Measurements from ENCODE around the gene TUBG2.

Gene TUBG2

GRCh38 chr17:42677921-42678781 is 19.1 kb downstream of the TUBG2 start:
- H3K4me3 ChIP-seq (ENCODE audit: low read depth, low read length): peak overlapping the region; percentile 58
- in situ Hi-C loops (cut with HindIII; ENCODE audit: low sequenced_read_pairs): no loop called here
- DNase-seq (ENCODE audit: low read depth, low spot score): peak; percentile 87

GRCh38 chr17:42678951-42679491 is 19.9 kb downstream of the TUBG2 start:
- no peak overlapping the region for H3K4me3 ChIP-seq (ENCODE audit: low read depth, low read length)
- TF ChIP-seq, protein P1, sequence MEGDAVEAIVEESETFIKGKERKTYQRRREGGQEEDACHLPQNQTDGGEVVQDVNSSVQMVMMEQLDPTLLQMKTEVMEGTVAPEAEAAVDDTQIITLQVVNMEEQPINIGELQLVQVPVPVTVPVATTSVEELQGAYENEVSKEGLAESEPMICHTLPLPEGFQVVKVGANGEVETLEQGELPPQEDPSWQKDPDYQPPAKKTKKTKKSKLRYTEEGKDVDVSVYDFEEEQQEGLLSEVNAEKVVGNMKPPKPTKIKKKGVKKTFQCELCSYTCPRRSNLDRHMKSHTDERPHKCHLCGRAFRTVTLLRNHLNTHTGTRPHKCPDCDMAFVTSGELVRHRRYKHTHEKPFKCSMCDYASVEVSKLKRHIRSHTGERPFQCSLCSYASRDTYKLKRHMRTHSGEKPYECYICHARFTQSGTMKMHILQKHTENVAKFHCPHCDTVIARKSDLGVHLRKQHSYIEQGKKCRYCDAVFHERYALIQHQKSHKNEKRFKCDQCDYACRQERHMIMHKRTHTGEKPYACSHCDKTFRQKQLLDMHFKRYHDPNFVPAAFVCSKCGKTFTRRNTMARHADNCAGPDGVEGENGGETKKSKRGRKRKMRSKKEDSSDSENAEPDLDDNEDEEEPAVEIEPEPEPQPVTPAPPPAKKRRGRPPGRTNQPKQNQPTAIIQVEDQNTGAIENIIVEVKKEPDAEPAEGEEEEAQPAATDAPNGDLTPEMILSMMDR (IDR thresholded peaks at IDR 0.05; ENCODE audit: low read depth, low read length): no peak
- peak; percentile 53 for DNase-seq (ENCODE audit: low read depth, low spot score)
- in situ Hi-C loops (cut with HindIII; ENCODE audit: low sequenced_read_pairs): no loop called here

More at GRCh38 chr17:42677921-42678781, 19.1 kb downstream of the TUBG2 start:
- TF ChIP-seq, protein P1 (IDR thresholded peaks at IDR 0.05; ENCODE audit: low read depth, low read length): no peak

DNA sequence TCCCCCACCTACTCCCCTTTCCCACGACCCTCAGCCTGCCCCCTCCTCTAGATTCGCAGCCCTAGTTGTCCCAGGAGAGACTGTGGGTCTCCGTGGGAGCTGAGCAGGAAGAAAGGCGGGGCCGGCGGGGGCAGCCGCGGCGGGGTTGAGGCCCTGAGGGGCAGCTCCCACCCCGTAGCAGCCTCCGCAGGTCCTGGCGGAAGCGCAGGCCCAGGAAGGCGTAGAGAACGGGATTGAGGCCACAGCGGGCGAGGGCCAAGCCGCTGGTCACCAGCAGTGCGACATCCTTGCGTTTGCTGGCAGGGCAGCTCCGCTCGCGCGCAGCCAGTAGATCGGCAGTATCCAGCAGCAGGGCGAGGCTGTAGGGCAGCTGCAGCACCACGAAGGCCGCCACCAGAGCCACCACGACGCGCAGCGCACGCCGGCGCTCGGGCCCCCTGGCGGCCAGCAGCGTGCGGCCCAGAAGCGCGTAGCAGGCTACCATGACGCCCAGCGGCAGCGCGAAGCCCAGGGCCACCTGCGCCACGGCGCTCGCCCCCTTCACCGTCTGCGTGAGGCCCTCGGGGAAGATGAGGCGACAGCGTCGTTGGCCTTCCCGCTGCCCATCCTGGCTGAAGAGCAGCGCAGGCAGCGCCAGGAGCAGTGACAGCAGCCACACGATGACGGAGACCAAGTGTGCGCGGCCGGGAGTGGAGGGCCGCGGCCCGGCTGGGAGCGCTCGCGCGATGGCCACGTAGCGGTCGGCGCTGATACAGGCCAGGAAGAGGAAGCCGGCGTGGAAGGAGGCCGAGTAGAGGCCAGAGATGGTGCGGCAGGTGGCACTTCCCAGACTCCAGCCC is 20.6 kb downstream of the TUBG2 start:
- TF ChIP-seq, protein P1 (IDR thresholded peaks at IDR 0.05; ENCODE audit: low read depth, low read length): peak; percentile 69
- no peak overlapping the region for H3K4me3 ChIP-seq (ENCODE audit: low read depth, low read length)
- peak; percentile 73 for DNase-seq (ENCODE audit: low read depth, low spot score)
- in situ Hi-C loops (cut with HindIII; ENCODE audit: low sequenced_read_pairs): no loop called here

- TF ChIP-seq, protein P1 (IDR thresholded peaks at IDR 0.05; ENCODE audit: low read depth, low read length): no peak
- no peak overlapping the region for H3K4me3 ChIP-seq (ENCODE audit: low read depth, low read length)
- no peak for DNase-seq (ENCODE audit: low read depth, low spot score)
- in situ Hi-C loops (cut with HindIII; ENCODE audit: low sequenced_read_pairs): no loop called here
Measured at GRCh38 chr17:42680331-42680808, 21.3 kb downstream of the TUBG2 start.

DNA sequence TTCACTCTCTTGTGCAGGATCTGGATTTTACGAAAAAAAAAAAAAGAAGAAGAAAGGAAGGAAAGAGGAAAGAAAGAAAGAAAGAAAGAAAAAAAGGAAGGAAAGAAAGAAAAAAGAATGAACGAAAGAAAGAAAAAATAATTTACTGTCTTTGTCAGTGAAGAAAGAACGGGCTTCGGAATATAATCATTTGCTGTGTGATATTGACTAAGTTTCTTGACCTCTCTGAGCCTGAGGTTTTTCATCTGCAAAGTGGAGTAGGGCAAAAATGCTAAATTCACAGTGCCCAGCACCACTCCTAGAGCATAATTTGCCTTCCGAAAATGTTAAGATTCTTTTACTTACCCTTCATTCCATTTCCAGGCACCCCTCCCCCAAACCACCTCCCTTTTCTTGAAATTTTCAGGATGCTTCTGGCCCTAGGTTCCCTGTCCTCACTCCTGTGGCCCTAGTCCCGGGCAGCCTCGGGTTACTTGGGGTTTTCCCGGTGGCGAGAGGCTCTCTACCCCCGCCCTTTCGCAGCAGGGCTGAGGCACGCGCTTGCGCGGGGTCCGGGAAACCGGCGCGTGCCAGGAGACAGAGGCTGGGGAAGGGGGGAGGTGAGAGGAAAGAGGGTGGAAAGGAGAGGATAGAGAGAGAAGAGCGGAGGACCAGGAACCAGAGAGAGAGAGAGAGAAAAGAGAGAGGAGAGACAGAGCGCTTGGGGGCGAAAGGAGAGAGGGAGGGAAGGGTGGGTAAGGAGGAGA is 23.1 kb downstream of the TUBG2 start, which contains the start of gene CNTNAP1:
Gene CNTNAP1, plus strand, starts transcription at position 556 of the 746 bp plus-strand sequence. CDS start 299 bp downstream, outside the sequence.
- peak; percentile 80 for DNase-seq (ENCODE audit: low read depth, low spot score)
- H3K4me3 ChIP-seq (ENCODE audit: low read depth, low read length): peak within 1 kb of the TSS; percentile 61
- in situ Hi-C loops (cut with HindIII; ENCODE audit: low sequenced_read_pairs): no loop called here
- TF ChIP-seq, protein P1 (IDR thresholded peaks at IDR 0.05; ENCODE audit: low read depth, low read length): no peak
